GM12872 (cell line): ENCODE results near the gene AKAP7.

Experiments used
- TF ChIP-seq, protein P1 (sequence below): IDR thresholded peaks from 3 replicates; pipeline ENCODE4 v1.5.1; 2011; ENCODE audit warnings: low read depth, mild to moderate bottlenecking, low read length, moderate library complexity; ENCODE audit not compliant: insufficient read depth

The AKAP7 gene

GRCh38 chr6:131257104-131257503, 121.8 kb downstream of the AKAP7 start:
- TF ChIP-seq, protein P1, sequence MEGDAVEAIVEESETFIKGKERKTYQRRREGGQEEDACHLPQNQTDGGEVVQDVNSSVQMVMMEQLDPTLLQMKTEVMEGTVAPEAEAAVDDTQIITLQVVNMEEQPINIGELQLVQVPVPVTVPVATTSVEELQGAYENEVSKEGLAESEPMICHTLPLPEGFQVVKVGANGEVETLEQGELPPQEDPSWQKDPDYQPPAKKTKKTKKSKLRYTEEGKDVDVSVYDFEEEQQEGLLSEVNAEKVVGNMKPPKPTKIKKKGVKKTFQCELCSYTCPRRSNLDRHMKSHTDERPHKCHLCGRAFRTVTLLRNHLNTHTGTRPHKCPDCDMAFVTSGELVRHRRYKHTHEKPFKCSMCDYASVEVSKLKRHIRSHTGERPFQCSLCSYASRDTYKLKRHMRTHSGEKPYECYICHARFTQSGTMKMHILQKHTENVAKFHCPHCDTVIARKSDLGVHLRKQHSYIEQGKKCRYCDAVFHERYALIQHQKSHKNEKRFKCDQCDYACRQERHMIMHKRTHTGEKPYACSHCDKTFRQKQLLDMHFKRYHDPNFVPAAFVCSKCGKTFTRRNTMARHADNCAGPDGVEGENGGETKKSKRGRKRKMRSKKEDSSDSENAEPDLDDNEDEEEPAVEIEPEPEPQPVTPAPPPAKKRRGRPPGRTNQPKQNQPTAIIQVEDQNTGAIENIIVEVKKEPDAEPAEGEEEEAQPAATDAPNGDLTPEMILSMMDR = no peak

- TF ChIP-seq, protein P1 = no peak
Measured at GRCh38 chr6:131258010-131258652, 122.9 kb downstream of the AKAP7 start.

- TF ChIP-seq, protein P1 = no peak
Measured at GRCh38 chr6:131258816-131259476, 123.7 kb downstream of the AKAP7 start.

DNA sequence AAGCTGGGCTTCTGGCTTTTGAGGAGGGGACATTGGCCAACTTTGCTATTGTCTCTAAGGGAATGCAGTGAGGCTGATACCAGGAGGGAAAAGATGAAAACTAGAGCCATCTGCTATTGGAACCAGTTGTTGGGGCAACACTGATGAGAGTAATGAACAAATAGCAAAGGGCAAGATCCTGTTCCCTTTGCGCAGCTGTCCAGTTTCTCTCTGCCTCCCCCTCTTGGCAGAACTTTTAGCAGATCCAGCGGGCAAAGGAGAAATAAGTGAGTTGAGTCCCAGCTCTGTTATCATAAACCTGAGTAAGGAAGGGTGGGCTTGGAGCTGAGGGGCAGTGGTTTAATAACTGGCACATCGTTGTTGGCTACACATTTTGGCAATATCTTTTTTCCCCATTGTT, 126.8 kb downstream of the AKAP7 start:
- TF ChIP-seq, protein P1 = 0 out of 3 replicates have a peak, but pooled peaks have one; percentile 14

GRCh38 chr6:131265939-131266338, 130.7 kb downstream of the AKAP7 start:
- TF ChIP-seq, protein P1 = no peak

DNA sequence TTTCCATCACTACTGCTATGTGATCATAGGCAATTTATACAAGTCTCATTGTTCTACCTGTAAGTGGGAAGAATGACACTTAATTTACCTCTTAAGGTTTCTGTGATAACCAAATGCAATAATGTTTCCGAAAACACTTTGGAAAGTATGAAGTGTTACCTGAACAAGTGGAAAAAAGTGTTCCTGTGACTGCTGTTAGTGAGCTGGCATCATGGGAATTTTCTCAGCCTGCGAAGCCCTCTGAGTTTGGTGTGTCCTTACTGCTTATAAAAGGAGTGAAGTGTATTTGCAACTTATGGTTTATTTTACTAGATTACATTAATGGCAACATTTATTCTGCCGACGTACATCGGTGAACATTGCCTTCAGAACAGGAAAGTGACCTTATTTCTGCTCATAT, 133.0 kb downstream of the AKAP7 start:
- TF ChIP-seq, protein P1 = no peak

- TF ChIP-seq, protein P1 = no peak
Measured at GRCh38 chr6:131269565-131270391, 134.5 kb downstream of the AKAP7 start.
